MCF 10A (cell line): ENCODE results near the gene SOX6. TPM values are rescaled to one million over a fixed set of nuclear protein-coding genes. Genes with fewer than 3 reads are reported as not detected.

Experiments
- BruUV-seq: library from RNA; stranded (reverse); fragments of 400-500 nt; replicated peaks from 2 replicates; lab custom pipeline; 2021; lab: Mats Ljungman, UMichigan
- CTCF ChIA-PET: fragments of 300-600 bp; sonication (Branson Sonifier 250); formaldehyde crosslinking; extraction: SDS; loops from one replicate; lab custom pipeline; 2021; ENCODE audit warnings: antibody characterized with exemption, inconsistent platforms; lab: Yijun Ruan, JAX
- POLR2A ChIA-PET: fragments of 300-600, 350-650 bp; sonication (Branson Sonifier 250); formaldehyde crosslinking; extraction: SDS; loops from one replicate; lab custom pipeline; 2020; ENCODE audit warnings: antibody characterized with exemption, inconsistent platforms; lab: Yijun Ruan, JAX
- DNase-seq: peaks from one replicate; pipeline ENCODE4 v3.0.0-alpha.2; 2018; ENCODE audit not compliant: unreplicated experiment
- H3K27ac Mint-ChIP-seq: one replicate; pipeline ENCODE4 v1.8.0; 2022; ENCODE audit warnings: mild to moderate bottlenecking, low read depth, mixed read lengths; ENCODE audit not compliant: unreplicated experiment
- H3K27me3 Mint-ChIP-seq: one replicate; pipeline ENCODE4 v1.8.0; 2022; ENCODE audit warnings: mixed read lengths; ENCODE audit not compliant: insufficient read depth, unreplicated experiment
- H3K36me3 Mint-ChIP-seq: one replicate; pipeline ENCODE4 v1.8.0; 2022; ENCODE audit warnings: mild to moderate bottlenecking, moderate library complexity, mixed read lengths; ENCODE audit not compliant: insufficient read depth, unreplicated experiment
- H3K4me1 Mint-ChIP-seq: one replicate; pipeline ENCODE4 v1.8.0; 2022; ENCODE audit warnings: mixed read lengths; ENCODE audit not compliant: insufficient read depth, unreplicated experiment
- H3K4me3 Mint-ChIP-seq: one replicate; pipeline ENCODE4 v1.8.0; 2022; ENCODE audit warnings: mild to moderate bottlenecking, moderate library complexity, mixed read lengths; ENCODE audit not compliant: unreplicated experiment
- H3K9me3 Mint-ChIP-seq: one replicate; pipeline ENCODE4 v1.8.0; 2022; ENCODE audit warnings: mixed read lengths; ENCODE audit not compliant: unreplicated experiment
- intact Hi-C: fragments of 100-400 bp; cut with micrococcal nuclease; formaldehyde crosslinking; loops from 2 replicates; pipeline ENCODE4 v1.14.1; 2022
- total RNA-seq: library from RNA; stranded (reverse); gene quantifications from 2 replicates; pipeline ENCODE4 v1.2.3, GENCODE V29; 2022
- TF ChIP-seq, protein P1 (sequence below): fragments of 200-600 bp; IDR thresholded peaks from one replicate; pipeline ENCODE4 v1.8.0; 2022; ENCODE audit warnings: antibody characterized with exemption, mild to moderate bottlenecking; ENCODE audit not compliant: unreplicated experiment

SOX6 gene
- total RNA-seq, 1 experiment from 2014 or later = 6.4 TPM

GRCh38 chr11:15932417-15932816 lies 423.9 kb downstream of the SOX6 start:
- POLR2A ChIA-PET = interaction anchor here (0.7 kb wide), 1 partner anchor 341 kb away, joined by 3 read pairs; no protein-coding TSS in a partner anchor

DNA sequence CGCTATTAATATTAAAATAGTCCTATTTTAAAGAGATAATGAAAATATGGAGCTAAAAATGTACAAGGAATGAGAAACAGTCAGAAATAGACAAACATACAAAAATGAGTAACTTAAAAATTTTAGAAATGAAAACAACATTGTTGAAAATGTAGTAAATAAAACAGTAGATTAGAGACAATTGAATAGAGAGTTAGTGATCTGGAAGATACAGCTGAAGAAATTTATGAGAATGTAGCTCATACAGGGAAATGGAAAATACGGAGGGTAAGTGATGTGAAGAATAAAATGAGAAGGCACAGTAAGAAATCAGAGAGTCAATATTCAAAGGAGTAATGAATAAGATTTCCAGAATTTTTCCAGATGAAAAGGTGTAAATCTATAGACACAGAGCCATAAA lies 424.8 kb downstream of the SOX6 start:
- Mint-ChIP-seq H3K27me3 (no peaks in the 10 kb centered on the region), H3K36me3 (no peaks in the 10 kb centered on the region), H3K27ac (no peak overlapping the region), H3K9me3 (peaks cover 8% of the 10 kb centered on the region), H3K4me1 (peaks cover 9% of the 10 kb centered on the region), H3K4me3 (no peak overlapping the region)
- ChIA-PET POLR2A (interaction anchor here (0.7 kb wide), 1 partner anchor 340 kb away, joined by 3 read pairs; no protein-coding TSS in a partner anchor), CTCF (no interaction called here)
- intact Hi-C loops = no loop called here
- no TSS peak for BruUV-seq
- TF ChIP-seq, protein P1, sequence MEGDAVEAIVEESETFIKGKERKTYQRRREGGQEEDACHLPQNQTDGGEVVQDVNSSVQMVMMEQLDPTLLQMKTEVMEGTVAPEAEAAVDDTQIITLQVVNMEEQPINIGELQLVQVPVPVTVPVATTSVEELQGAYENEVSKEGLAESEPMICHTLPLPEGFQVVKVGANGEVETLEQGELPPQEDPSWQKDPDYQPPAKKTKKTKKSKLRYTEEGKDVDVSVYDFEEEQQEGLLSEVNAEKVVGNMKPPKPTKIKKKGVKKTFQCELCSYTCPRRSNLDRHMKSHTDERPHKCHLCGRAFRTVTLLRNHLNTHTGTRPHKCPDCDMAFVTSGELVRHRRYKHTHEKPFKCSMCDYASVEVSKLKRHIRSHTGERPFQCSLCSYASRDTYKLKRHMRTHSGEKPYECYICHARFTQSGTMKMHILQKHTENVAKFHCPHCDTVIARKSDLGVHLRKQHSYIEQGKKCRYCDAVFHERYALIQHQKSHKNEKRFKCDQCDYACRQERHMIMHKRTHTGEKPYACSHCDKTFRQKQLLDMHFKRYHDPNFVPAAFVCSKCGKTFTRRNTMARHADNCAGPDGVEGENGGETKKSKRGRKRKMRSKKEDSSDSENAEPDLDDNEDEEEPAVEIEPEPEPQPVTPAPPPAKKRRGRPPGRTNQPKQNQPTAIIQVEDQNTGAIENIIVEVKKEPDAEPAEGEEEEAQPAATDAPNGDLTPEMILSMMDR = no peak
- DNase-seq = no peak

More at GRCh38 chr11:15932417-15932816, 423.9 kb downstream of the SOX6 start:
- H3K9me3 Mint-ChIP-seq = peaks cover 8% of the 10 kb centered on the region
- intact Hi-C loops = no loop called here
- no peak for DNase-seq
- TF ChIP-seq, protein P1 = no peak
- no peak overlapping the region for H3K27ac Mint-ChIP-seq
- no TSS peak for BruUV-seq
- peaks cover 9% of the 10 kb centered on the region for H3K4me1 Mint-ChIP-seq
- no peaks in the 10 kb centered on the region for H3K36me3 Mint-ChIP-seq
- H3K4me3 Mint-ChIP-seq = no peak overlapping the region
- CTCF ChIA-PET = interaction anchor here (0.6 kb wide), 1 partner anchor 53 kb away, joined by 6 read pairs; no protein-coding TSS in a partner anchor
- no peaks in the 10 kb centered on the region for H3K27me3 Mint-ChIP-seq

- TF ChIP-seq, protein P1 = no peak
- H3K4me1 Mint-ChIP-seq = peaks cover 18% of the 10 kb centered on the region
- no peaks in the 10 kb centered on the region for H3K27me3 Mint-ChIP-seq
- CTCF ChIA-PET = no interaction called here
- POLR2A ChIA-PET = interaction anchor here (1.5 kb wide), 1 partner anchor 9 kb away, joined by 5 read pairs; no protein-coding TSS in a partner anchor
- intact Hi-C loops = no loop called here
- peaks cover 8% of the 10 kb centered on the region for H3K9me3 Mint-ChIP-seq
- no TSS peak for BruUV-seq
- no peak for DNase-seq
- H3K4me3 Mint-ChIP-seq = no peak overlapping the region
- no peaks in the 10 kb centered on the region for H3K36me3 Mint-ChIP-seq
- no peak overlapping the region for H3K27ac Mint-ChIP-seq
These were observed 425.8 kb downstream of the SOX6 start for GRCh38 chr11:15930442-15931025.

- no peaks in the 10 kb centered on the region for H3K36me3 Mint-ChIP-seq
- CTCF ChIA-PET = no interaction called here
- H3K4me3 Mint-ChIP-seq = no peak overlapping the region
- H3K9me3 Mint-ChIP-seq = peaks cover 8% of the 10 kb centered on the region
- peaks cover 13% of the 10 kb centered on the region for H3K4me1 Mint-ChIP-seq
- H3K27me3 Mint-ChIP-seq = no peaks in the 10 kb centered on the region
- TF ChIP-seq, protein P1 = no peak
- no peak for DNase-seq
- POLR2A ChIA-PET = interaction anchor here (0.6 to 1.5 kb wide), 2 partner anchors 10 to 65 kb away, joined by 4 to 5 read pairs; no protein-coding TSS in a partner anchor
- no peak overlapping the region for H3K27ac Mint-ChIP-seq
- intact Hi-C loops = no loop called here
- no TSS peak for BruUV-seq
These were observed 426.9 kb downstream of the SOX6 start for GRCh38 chr11:15929371-15929901.
